GM21786 (cell line): Measurements from ENCODE around the gene CNTNAP2.
"Not testable (repeated sequence)": the region's sequence is repeated elsewhere in the genome, so short reads cannot be mapped to it uniquely, and the experiment has no call there.

Experiments
- ATAC-seq: cut with Tn5 transposase; IDR thresholded peaks from one replicate; pipeline ENCODE4 v1.9.1; 2021; ENCODE audit not compliant: unreplicated experiment

The CNTNAP2 gene

GRCh38 chr7:147586526-147586925 lies 1469.9 kb downstream of the CNTNAP2 start:
- no peak for ATAC-seq

- ATAC-seq = no peak
Measured at GRCh38 chr7:147593271-147594057, 1476.9 kb downstream of the CNTNAP2 start.

GRCh38 chr7:147595042-147595441 lies 1478.4 kb downstream of the CNTNAP2 start:
- no peak for ATAC-seq

- ATAC-seq = not testable (repeated sequence)
Measured at GRCh38 chr7:147598687-147599086, 1482.1 kb downstream of the CNTNAP2 start.

- ATAC-seq = no peak
Measured at GRCh38 chr7:147605323-147605722, 1488.7 kb downstream of the CNTNAP2 start.

- no peak for ATAC-seq
Measured at GRCh38 chr7:147607157-147607800, 1490.7 kb downstream of the CNTNAP2 start.

GRCh38 chr7:147611431-147611830 lies 1494.8 kb downstream of the CNTNAP2 start:
- no peak for ATAC-seq

GRCh38 chr7:147635288-147635687 lies 1518.7 kb downstream of the CNTNAP2 start:
- no peak for ATAC-seq

- no peak for ATAC-seq
Measured at GRCh38 chr7:147636553-147636952, 1520.0 kb downstream of the CNTNAP2 start.

- no peak for ATAC-seq
Measured at GRCh38 chr7:147638566-147638965, 1522.0 kb downstream of the CNTNAP2 start.

GRCh38 chr7:147639037-147639436 lies 1522.4 kb downstream of the CNTNAP2 start:
- no peak for ATAC-seq

GRCh38 chr7:147639751-147640150 lies 1523.2 kb downstream of the CNTNAP2 start:
- ATAC-seq = no peak

GRCh38 chr7:147640821-147641220 lies 1524.2 kb downstream of the CNTNAP2 start:
- ATAC-seq = no peak

GRCh38 chr7:147646568-147646967 lies 1530.0 kb downstream of the CNTNAP2 start:
- no peak for ATAC-seq

GRCh38 chr7:147650991-147651390 lies 1534.4 kb downstream of the CNTNAP2 start:
- ATAC-seq = no peak

- no peak for ATAC-seq
Measured at GRCh38 chr7:147651601-147652000, 1535.0 kb downstream of the CNTNAP2 start.

- ATAC-seq = no peak
Measured at GRCh38 chr7:147653456-147653855, 1536.9 kb downstream of the CNTNAP2 start.

- no peak for ATAC-seq
Measured at GRCh38 chr7:147658392-147658967, 1541.9 kb downstream of the CNTNAP2 start.

GRCh38 chr7:147659036-147659995 lies 1542.7 kb downstream of the CNTNAP2 start:
- ATAC-seq = no peak

- ATAC-seq = no peak
Measured at GRCh38 chr7:147664541-147664940, 1547.9 kb downstream of the CNTNAP2 start.

GRCh38 chr7:147670759-147671158 lies 1554.2 kb downstream of the CNTNAP2 start:
- no peak for ATAC-seq
